Thyroid gland (tissue), 4 donors: Measurements from ENCODE around the gene BANF2.

Experiments used
- POLR2A ChIP-seq, 2 donors: fragments of 450-650 bp; IDR thresholded peaks; one replicate each; pipeline ENCODE4 v1.6.1; 2017; ENCODE audit warnings: antibody characterized with exemption in 2 of 2, mild to moderate bottlenecking in 2 of 2, moderate library complexity in 1 of 2
- TF ChIP-seq, protein P1 (sequence below), 6 experiments: fragments of 200-600 bp in 3 of 6; fragments of 450-650 bp in 3 of 6; sonication (generic) in 3 of 6; IDR thresholded peaks; one replicate each; pipeline ENCODE4 v1.5.1; 2016 to 2019; ENCODE audit warnings: antibody characterized with exemption in 6 of 6, mild to moderate bottlenecking in 2 of 6, inconsistent platforms in 1 of 6, moderate library complexity in 1 of 6

DNA sequence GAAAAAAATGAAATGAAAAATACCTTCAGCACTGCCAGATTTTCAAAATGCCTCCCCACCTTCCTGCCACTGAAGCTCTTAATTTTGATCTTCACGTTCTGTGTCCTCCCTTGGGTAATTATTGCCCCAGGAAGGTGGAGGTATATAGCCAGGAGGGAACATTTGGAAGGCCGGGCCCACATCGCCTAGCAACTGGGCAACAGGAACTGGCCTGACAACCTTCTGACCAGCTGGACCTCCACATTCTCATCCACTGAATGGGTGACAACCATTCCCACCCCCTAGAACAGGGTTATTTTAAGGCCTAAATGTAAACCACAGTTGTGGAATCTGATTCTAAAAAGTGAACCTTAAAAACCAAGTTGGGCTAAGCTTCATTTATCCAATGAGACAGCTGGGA is 20.9 kb upstream of the BANF2 start:
- TF ChIP-seq POLR2A (IDR thresholded peaks at IDR 0.05), result no peak
- TF ChIP-seq, protein P1, sequence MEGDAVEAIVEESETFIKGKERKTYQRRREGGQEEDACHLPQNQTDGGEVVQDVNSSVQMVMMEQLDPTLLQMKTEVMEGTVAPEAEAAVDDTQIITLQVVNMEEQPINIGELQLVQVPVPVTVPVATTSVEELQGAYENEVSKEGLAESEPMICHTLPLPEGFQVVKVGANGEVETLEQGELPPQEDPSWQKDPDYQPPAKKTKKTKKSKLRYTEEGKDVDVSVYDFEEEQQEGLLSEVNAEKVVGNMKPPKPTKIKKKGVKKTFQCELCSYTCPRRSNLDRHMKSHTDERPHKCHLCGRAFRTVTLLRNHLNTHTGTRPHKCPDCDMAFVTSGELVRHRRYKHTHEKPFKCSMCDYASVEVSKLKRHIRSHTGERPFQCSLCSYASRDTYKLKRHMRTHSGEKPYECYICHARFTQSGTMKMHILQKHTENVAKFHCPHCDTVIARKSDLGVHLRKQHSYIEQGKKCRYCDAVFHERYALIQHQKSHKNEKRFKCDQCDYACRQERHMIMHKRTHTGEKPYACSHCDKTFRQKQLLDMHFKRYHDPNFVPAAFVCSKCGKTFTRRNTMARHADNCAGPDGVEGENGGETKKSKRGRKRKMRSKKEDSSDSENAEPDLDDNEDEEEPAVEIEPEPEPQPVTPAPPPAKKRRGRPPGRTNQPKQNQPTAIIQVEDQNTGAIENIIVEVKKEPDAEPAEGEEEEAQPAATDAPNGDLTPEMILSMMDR (IDR thresholded peaks at IDR 0.05), result no peak
